Heart right ventricle (tissue), 16 donors: Measurements from ENCODE around the gene ATG2A. TPM values are rescaled to one million over a fixed set of nuclear protein-coding genes. Genes with fewer than 3 reads are reported as not detected.

ENCODE experiments used
- ATAC-seq, 8 donors: fragments of 200-7000 bp; cut with Tn5 transposase; one replicate each; pipeline ENCODE4 v1.9.1; 2020; ENCODE audit warnings: mild to moderate bottlenecking in 8 of 8, moderate library complexity in 8 of 8, moderate number of reproducible peaks in 1 of 8
- DNase-seq, 2 donors: peaks; one replicate each; pipeline ENCODE4 v3.0.0-alpha.2; 2020
- H3K27ac ChIP-seq, 10 donors: fragments of 200-600 bp; sonication (generic) in 2 of 10; one replicate each; pipeline versions ENCODE4 v1.5.0 to v1.8.0; 2020 to 2022; ENCODE audit warnings: mild to moderate bottlenecking in 3 of 10
- H3K27me3 ChIP-seq, 7 donors: fragments of 200-600 bp; one replicate each; pipeline ENCODE4 v1.8.0; 2021 to 2022; ENCODE audit warnings: mild to moderate bottlenecking in 2 of 7
- H3K36me3 ChIP-seq, 9 donors: fragments of 200-600 bp; sonication (generic) in 1 of 9; one replicate each; pipeline versions ENCODE4 v1.5.0 to v1.8.0; 2020 to 2022; ENCODE audit warnings: mild to moderate bottlenecking in 2 of 9
- H3K4me1 ChIP-seq, 9 donors: fragments of 200-600 bp; sonication (generic) in 1 of 9; one replicate each; pipeline versions ENCODE4 v1.5.0 to v1.8.0; 2020 to 2022; ENCODE audit warnings: mild to moderate bottlenecking in 4 of 9
- H3K4me3 ChIP-seq, 10 donors: fragments of 200-600 bp; sonication (generic) in 2 of 10; one replicate each; pipeline versions ENCODE4 v1.5.0 to v1.8.0; 2020 to 2022; ENCODE audit warnings: mild to moderate bottlenecking in 7 of 10, moderate library complexity in 2 of 10
- H3K9me3 ChIP-seq, 11 donors: fragments of 200-600 bp in 10 of 11; sonication (generic) in 2 of 11; one replicate each; pipeline versions ENCODE4 v1.5.0 to v1.8.0; 2013 to 2022; ENCODE audit warnings: mild to moderate bottlenecking in 2 of 11, control low read depth in 1 of 11, moderate library complexity in 1 of 11
- WGBS, 2 donors: extraction: QIAGEN DNeasy Blood & Tissue Kit; methylation state at CpG; one replicate each; pipeline ENCODE4 v1.1.7; 2013; ENCODE audit warnings: inconsistent platforms in 1 of 2; 5-methylcytosine and 5-hydroxymethylcytosine counted together
- intact Hi-C, 10 donors: fragments of 100-400 bp; cut with DNase I; formaldehyde crosslinking; loops; one replicate each; pipeline versions ENCODE4 v1.11.1 to v1.14.2; 2022
- polyA plus RNA-seq, 2 donors: library from polyadenylated mRNA; stranded (reverse); fragments of 200-250 nt; gene quantifications; one replicate each; pipeline ENCODE4 v1.2.3, GENCODE V29; 2013
- total RNA-seq, 10 donors: library from RNA; stranded (reverse); fragmentation: NEBNext Ultra II Directional in 3 of 10; extraction: Animal tissue kit (Norgen Biotek cat#: 25700) in 3 of 10; gene quantifications; one replicate each; pipeline versions ENCODE4 v1.2.1 to v1.2.4, GENCODE V29; 2021 to 2023
- TF ChIP-seq, protein P1 (sequence below), 9 donors: fragments of 200-600 bp; sonication (generic) in 2 of 9; IDR thresholded peaks; one replicate each; pipeline versions ENCODE4 v1.5.0 to v1.8.0; 2021 to 2022; ENCODE audit warnings: antibody characterized with exemption in 9 of 9, mild to moderate bottlenecking in 5 of 9, moderate library complexity in 1 of 9
- donor health status: Arrhythmogenic right ventricular cardiomyopathy.
- donor health status: ischemic (EF 13 %, LVEDD 7.1; RV severe dilation, severe dysfunction).
- donor health status: healthy with polysubstance abuse.
- donor health status: DM: no; HTN: yes; CAD: no.
- donor health status: DM: no; HTN: no; CAD: no.
- donor health status: ischemic (EF 25% LVEDD 6.9; RV normal size, moderate dysfunction).
- donor health status: ischemic (EF 25% LVEDD 5.7; RV mildly dilated, moderate dysfunction).
- donor health status: healthy.
- donor health status: DM: yes; HTN: yes; CAD: no.
- donor health status: Ischemic cardiomyopathy.
- donor health status: ischemic (EF 35%, LVEDD 5.7; RV mildly dilated, moderate dysfunction).
- donor health status: nonischemic (EF 11% LVEDD 7.7; RV severe dilation, severe dysfunction).
- donor health status: DM: yes; HTN: yes; CAD: no.
- donor health status: PGD.
- donor health status: ischemic (EF 29% LVEDD 5.4; RV normal size, mild dysfunction).
- donor health status: nonischemic (EF 23%, LVEDD 6.1; RV moderate dilation, normal function).

ATG2A gene
- total and polyA plus RNA-seq, 12 donors, result 12.4 to 18.6 (median 16.0) TPM

DNA sequence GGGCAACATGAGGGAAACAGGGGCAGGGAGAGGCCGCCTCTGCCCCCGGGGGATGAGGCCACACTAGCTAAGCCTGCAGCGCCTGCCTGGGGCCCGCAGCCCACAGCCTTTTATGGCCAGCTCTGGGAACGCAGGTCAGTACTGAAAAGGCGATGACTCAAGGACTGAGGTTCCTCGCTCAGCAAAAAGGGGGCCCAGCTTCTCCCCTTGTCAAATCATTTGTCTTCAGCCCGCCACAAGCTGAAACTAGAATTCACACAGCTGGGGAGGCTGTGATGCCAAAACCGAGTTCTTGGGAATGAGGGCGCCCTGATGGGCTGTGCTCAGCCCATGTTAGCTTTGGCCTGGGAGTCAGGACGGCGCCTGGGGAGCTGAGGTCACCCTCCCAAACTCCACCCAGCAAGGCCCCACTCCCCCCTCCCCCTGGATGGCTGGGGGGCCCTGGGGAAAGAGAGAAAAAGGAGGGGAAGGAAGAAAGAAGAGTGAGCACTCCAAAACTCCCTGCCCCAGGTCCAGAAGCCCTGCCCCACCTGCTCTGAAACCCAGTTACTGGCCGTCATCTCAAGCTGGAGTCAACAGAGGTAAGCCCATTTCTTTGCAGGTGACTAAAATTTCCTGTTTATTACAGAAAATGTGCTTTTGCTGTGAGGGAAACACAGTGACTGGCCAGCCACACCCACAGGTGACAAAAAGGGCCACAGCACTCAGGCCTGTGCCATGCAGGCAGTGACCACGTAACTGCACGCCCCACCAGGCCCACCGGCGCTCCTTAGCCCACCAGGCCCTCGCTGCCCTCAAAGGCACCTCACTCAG lies 52.3 kb downstream of the ATG2A start:
- Histone ChIP-seq H3K36me3 (peaks cover 0 to 41% (median 5%) of the 10 kb centered on the region in 9 donors), H3K27me3 (no peaks in the 10 kb centered on the region), H3K4me3 (peak overlapping the region in 9 of 10 donors; percentile 0 to 36 (median 22)), H3K27ac (peak overlapping the region; percentile 76 to 96 (median 94)), H3K4me1 (peaks cover 57 to 100% (median 93%) of the 10 kb centered on the region in 9 donors), H3K9me3 (no peaks in the 10 kb centered on the region)
- intact Hi-C loops, result no loop called here
- peak; percentile 66 to 80 (median 73) for ATAC-seq
- TF ChIP-seq, protein P1, sequence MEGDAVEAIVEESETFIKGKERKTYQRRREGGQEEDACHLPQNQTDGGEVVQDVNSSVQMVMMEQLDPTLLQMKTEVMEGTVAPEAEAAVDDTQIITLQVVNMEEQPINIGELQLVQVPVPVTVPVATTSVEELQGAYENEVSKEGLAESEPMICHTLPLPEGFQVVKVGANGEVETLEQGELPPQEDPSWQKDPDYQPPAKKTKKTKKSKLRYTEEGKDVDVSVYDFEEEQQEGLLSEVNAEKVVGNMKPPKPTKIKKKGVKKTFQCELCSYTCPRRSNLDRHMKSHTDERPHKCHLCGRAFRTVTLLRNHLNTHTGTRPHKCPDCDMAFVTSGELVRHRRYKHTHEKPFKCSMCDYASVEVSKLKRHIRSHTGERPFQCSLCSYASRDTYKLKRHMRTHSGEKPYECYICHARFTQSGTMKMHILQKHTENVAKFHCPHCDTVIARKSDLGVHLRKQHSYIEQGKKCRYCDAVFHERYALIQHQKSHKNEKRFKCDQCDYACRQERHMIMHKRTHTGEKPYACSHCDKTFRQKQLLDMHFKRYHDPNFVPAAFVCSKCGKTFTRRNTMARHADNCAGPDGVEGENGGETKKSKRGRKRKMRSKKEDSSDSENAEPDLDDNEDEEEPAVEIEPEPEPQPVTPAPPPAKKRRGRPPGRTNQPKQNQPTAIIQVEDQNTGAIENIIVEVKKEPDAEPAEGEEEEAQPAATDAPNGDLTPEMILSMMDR (IDR thresholded peaks at IDR 0.05), result no peak
- DNase-seq, result peak; percentile 75 to 79
- WGBS, 2 donors, result 38 to 46% methylated on average over 18 of the region's 18 CpGs

DNA sequence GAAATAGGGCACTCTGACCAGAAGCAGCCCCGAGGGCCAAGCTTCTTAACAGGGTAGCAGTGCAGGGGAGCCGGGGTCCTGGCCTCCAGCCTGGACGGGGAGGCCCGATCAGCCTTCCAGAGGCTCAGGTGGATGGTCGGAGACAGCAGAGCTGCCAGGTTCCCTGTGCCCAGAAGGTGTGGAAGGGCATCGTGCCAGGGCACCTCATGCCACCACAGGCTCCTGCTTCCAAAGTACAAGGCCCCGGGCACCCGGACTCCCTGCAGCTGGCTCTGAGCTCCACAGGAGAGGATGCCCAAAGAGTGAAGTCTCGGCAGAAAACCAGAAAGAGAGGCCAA lies 52.9 kb downstream of the ATG2A start:
- intact Hi-C loops, result no loop called here
- Histone ChIP-seq H3K4me3 (peak overlapping the region in 8 of 10 donors; percentile 1 to 36 (median 21)), H3K27ac (peak overlapping the region; percentile 76 to 96 (median 94)), H3K27me3 (no peaks in the 10 kb centered on the region), H3K4me1 (peaks cover 53 to 100% (median 93%) of the 10 kb centered on the region in 9 donors), H3K9me3 (no peaks in the 10 kb centered on the region), H3K36me3 (peaks cover 0 to 42% (median 9%) of the 10 kb centered on the region in 9 donors)
- WGBS, 2 donors, result 38 to 46% methylated on average over 9 of the region's 9 CpGs
- TF ChIP-seq, protein P1 (IDR thresholded peaks at IDR 0.05), result no peak
- ATAC-seq (peak in 7 of 8 donors; percentile 1 to 20 (median 6)), DNase-seq (no peak)

DNA sequence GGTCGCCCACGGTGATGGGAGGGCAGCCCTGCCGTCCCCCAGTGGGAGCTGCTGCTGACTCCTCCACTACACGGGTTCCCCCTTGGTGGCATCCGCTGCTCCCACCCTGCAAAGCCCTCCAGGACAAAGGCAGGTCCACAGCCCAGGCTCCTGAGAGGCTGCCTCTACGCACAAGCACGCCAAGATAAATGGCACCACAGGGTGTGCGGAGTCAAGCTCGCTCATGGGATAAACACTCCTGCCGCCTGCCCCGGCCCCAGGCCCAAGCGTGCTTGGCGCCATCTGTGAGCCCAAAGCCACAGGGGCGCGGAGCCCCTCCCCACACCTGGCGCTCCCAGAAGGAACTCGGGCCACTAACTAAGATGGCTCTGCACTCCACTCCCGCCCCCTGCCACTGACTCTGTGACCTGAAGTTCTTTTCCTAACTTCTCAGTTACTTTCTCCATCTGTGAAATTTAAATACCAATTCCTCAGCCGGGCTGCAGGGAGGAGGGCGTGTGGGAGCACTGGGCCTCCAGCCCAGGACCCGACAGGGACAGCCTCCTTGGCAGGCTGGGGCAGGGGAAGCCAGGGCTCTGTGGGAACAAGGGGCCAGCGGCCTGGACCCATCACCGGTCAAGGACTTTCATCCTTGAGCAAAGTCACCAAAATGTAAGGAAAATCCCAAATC lies 53.5 kb downstream of the ATG2A start:
- peak in 7 of 8 donors; percentile 23 to 61 (median 50) for ATAC-seq
- intact Hi-C loops, result no loop called here
- Histone ChIP-seq H3K27ac (peak overlapping the region; percentile 76 to 96 (median 94)), H3K4me1 (peaks cover 54 to 100% (median 93%) of the 10 kb centered on the region in 9 donors), H3K36me3 (peaks cover 0 to 42% (median 11%) of the 10 kb centered on the region in 9 donors), H3K27me3 (no peaks in the 10 kb centered on the region), H3K4me3 (peak overlapping the region in 8 of 10 donors; percentile 0 to 36 (median 21)), H3K9me3 (no peaks in the 10 kb centered on the region)
- DNase-seq, result peak in 1 of 2 donors; percentile 68
- 53 to 55% methylated on average over 23 of the region's 23 CpGs for WGBS, 2 donors
- TF ChIP-seq, protein P1 (IDR thresholded peaks at IDR 0.05), result no peak

DNA sequence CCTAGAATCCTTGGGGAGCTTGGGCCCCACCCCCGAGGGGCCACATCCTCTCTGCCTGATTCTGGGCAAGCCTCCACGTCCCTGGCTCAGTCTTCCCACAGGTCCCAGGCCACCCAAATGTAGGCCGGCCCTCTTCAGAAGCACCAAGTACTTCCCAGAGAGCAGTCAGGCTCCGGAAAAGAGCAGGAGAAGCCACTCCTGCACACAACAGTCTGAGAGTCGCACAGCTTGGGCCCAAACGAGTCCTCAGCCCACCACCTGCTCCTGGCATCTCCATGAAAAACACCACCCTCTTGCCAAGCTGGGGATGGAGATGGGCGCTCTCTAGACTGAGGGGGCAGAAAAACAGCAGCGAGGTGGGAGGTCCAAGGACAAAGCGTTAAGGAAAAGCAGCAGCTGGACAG lies 54.0 kb downstream of the ATG2A start:
- Histone ChIP-seq H3K4me1 (peaks cover 49 to 100% (median 92%) of the 10 kb centered on the region in 9 donors), H3K36me3 (peaks cover 0 to 42% (median 11%) of the 10 kb centered on the region in 9 donors), H3K27ac (peak overlapping the region; percentile 76 to 96 (median 94)), H3K9me3 (no peaks in the 10 kb centered on the region), H3K27me3 (no peaks in the 10 kb centered on the region), H3K4me3 (peak overlapping the region in 7 of 10 donors; percentile 0 to 36 (median 19))
- DNase-seq (peak; percentile 75 to 82), ATAC-seq (peak; percentile 0 to 51 (median 37))
- TF ChIP-seq, protein P1 (IDR thresholded peaks at IDR 0.05), result no peak
- intact Hi-C loops, result no loop called here
- WGBS, 2 donors, result 31 to 48% methylated on average over 9 of the region's 9 CpGs
